Measurements from ENCODE around the gene MMD2. TPM values are rescaled to one million over a fixed set of nuclear protein-coding genes. Genes with fewer than 3 reads are reported as not detected.

Gene MMD2
- total RNA-seq, 1 donor: not detected

DNA sequence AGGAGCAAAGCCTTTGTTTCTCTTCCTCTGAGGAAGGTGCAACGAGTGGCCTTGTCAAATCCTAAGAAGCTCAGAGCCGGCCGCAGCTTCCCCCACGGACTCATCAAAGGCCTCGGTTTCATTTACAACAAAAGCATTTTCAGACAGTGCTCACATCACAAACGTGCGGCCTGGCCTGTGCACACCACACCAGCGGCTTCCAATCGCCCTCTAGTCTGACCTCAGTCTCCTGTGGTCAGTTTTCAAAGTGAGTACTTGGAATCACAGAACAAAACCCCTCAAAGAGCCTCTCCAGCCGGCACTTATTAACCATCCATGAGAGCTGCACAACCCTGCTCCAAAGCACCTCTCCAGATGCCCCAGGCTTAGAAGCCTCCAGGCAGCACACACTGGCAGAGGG lies 78.8 kb downstream of the MMD2 start:
- TF ChIP-seq, protein P1, sequence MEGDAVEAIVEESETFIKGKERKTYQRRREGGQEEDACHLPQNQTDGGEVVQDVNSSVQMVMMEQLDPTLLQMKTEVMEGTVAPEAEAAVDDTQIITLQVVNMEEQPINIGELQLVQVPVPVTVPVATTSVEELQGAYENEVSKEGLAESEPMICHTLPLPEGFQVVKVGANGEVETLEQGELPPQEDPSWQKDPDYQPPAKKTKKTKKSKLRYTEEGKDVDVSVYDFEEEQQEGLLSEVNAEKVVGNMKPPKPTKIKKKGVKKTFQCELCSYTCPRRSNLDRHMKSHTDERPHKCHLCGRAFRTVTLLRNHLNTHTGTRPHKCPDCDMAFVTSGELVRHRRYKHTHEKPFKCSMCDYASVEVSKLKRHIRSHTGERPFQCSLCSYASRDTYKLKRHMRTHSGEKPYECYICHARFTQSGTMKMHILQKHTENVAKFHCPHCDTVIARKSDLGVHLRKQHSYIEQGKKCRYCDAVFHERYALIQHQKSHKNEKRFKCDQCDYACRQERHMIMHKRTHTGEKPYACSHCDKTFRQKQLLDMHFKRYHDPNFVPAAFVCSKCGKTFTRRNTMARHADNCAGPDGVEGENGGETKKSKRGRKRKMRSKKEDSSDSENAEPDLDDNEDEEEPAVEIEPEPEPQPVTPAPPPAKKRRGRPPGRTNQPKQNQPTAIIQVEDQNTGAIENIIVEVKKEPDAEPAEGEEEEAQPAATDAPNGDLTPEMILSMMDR (IDR thresholded peaks at IDR 0.05; ENCODE audit: insufficient read depth, low read depth, low read length): no peak
- no peak overlapping the region for H3K4me3 ChIP-seq (ENCODE audit: low read depth, low read length)
- no peak for DNase-seq (ENCODE audit: low read depth)

DNA sequence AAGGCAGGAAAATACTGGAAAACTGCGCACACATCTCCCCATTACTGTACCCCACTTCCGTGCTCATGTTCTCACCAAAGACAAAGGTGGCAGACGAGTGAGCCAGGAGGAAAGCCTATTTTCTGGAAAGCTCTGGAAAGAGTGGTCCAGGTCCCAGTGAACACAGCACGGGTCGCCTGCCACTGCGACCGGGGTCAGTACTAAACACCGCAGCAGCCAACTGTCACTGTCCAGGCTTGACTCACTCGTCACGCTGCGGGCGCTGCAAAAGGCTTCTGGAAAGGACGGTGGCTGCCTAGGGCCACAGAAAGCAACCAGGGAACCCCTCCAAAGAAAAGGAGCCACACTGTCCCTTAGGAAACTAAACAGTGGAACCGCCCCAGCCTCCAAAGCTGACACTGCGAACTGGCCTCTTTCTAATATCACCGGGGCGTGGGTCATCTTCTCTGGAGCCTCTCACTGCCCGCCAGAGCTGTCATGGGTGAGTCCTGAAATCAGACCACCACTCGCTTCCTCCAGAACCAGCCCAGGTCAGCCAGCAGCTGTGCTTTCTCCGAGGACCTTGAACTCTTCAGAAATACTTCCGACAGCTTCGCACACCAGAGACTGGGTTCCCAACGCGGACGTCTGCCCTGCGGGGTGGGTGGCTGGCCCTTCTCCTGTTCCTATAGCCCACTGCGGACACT lies 79.4 kb downstream of the MMD2 start:
- no peak for DNase-seq (ENCODE audit: low read depth)
- TF ChIP-seq, protein P1 (IDR thresholded peaks at IDR 0.05; ENCODE audit: insufficient read depth, low read depth, low read length): no peak
- H3K4me3 ChIP-seq (ENCODE audit: low read depth, low read length): no peak overlapping the region

DNA sequence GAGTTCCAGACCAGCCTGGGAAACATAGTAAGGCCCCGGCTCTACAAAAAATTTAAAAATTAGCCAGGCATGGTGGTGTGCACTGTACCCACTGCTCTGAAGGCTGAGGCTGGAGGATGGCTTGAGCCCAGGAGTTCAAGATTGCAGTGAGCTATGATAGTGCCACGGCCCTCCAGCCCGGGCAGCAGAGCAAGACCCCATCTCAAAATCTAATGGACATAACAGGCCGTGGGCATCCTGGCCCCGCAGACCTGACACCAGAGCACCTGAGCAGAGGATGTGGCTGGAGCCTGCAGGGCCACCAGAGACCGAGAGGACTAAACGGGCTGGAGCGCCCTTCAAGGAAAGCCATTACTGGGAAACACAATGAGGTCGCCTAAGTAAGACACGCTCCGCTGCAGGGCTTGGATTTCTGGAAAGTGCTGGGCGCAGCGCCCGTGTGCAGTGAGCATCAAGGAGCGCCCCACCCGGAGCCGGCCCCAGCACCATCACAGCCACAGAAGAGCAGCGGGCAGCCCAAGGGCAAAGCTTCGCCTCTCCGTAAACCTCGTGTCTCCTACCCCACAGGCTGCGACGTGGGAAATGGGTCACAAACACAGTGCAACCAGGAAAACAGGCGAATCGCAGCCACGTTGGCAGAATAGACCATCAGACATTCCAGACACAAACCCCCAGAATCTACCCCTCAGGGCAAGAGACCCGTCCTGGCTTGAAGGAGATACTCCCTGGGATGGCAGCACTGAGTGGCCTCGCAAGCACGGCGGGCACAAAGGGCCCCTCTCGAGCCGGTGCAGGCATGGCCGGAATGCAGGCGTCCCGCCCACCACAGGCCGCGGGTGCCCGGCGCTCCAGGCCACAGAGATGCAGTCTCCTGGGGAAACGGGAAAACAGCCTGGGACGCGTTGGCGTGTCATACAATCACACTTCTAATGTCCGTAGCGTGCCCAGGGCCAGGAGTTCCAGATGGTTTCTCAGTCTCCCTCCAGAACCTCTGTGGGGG lies 80.4 kb downstream of the MMD2 start:
- TF ChIP-seq, protein P1 (IDR thresholded peaks at IDR 0.05; ENCODE audit: insufficient read depth, low read depth, low read length): no peak
- DNase-seq (ENCODE audit: low read depth): no peak
- H3K4me3 ChIP-seq (ENCODE audit: low read depth, low read length): no peak overlapping the region

DNA sequence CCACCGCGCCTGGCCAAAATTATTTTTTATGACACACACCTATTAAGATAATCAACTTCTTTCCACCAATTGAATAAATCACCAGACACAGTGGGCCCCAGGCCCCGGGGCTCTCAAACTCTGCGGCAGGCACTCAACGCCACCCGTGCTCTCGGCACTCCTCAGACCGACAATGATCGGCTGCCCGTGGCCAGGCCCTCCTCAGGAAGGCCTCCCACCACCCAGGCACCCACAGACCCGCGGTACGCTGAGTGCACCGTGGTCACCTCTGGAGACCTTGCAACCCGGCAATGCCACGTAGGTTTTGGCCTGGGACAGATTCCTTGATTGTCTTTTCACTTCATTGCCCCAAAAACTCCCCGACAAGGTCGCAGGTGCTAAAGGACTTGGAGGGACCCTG lies 82.4 kb downstream of the MMD2 start:
- no peak for DNase-seq (ENCODE audit: low read depth)
- TF ChIP-seq, protein P1 (IDR thresholded peaks at IDR 0.05; ENCODE audit: insufficient read depth, low read depth, low read length): no peak
- H3K4me3 ChIP-seq (ENCODE audit: low read depth, low read length): no peak overlapping the region

DNA sequence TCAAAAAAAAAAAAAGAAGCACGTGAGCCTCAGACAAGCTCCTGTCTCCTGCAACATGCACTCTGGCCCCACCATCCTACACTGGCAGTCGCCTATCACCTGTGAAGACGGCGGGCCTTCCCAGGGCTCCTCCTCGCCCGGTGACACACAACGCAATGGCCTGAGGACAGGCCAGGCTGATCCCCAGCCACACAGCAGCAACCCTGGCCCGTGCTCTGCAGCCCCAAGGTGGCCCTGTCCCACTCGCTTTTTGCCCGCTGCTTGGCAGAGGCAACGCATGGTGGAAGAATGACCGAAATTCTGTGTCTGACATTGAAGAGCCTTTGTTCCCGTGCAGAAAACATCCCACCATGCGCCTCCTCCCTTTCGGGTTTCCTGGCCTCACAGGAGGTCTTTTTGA lies 83.6 kb downstream of the MMD2 start:
- TF ChIP-seq, protein P1 (IDR thresholded peaks at IDR 0.05; ENCODE audit: insufficient read depth, low read depth, low read length): no peak
- DNase-seq (ENCODE audit: low read depth): no peak
- H3K4me3 ChIP-seq (ENCODE audit: low read depth, low read length): no peak overlapping the region

DNA sequence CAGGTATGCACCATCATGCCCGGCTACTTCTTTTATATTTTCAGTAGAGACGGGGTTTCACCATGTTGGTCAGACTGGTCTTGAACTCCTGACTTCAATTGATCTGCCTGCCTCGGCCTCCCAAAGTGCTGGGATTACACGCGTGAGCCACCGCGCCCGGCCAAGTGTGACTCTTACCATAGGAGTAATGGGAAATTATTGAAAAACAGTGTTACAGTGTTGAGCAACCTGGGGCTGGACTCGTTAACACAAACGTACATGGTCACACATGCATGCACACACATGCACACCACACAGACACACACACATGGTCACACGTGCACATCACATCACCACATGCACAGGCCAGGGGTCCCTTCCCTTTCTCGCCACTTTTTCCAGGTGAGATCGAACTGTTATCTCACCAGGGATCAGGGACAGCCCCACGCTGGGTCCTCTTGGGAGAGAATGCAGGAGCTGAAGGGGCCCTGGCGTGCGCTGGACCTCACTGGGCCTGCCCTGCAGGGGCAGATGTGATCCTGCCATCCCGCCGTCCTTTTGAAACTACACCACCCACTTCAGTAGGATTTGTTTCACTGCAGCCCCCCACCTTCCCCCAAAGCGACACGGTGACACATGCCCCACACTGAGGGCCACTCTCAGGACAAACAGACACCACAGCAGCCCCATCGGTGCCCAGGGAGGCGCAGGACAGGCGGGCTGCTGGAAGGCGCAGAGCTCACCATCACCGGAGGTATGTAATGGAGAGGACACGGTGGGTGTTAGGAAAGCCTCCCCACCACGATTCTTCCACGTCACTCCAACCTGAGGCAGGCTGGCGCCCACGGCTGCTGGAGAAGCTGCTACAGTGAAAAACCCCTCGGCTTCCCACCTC lies 85.7 kb downstream of the MMD2 start:
- DNase-seq (ENCODE audit: low read depth): no peak
- TF ChIP-seq, protein P1 (IDR thresholded peaks at IDR 0.05; ENCODE audit: insufficient read depth, low read depth, low read length): no peak
- no peak overlapping the region for H3K4me3 ChIP-seq (ENCODE audit: low read depth, low read length)

Data from fibroblast of villous mesenchyme (primary cell).